Fibroblast of the aortic adventitia (primary cell): Measurements from ENCODE around the gene SLC9B1. TPM values are rescaled to one million over a fixed set of nuclear protein-coding genes. Genes with fewer than 3 reads are reported as not detected.
"Not testable (repeated sequence)": the region's sequence is repeated elsewhere in the genome, so short reads cannot be mapped to it uniquely, and the experiment has no call there.

Source experiments
- DNase-seq: peaks from one replicate; pipeline ENCODE4 v3.0.0-alpha.2; 2010; ENCODE audit warnings: low read depth
- H3K4me3 ChIP-seq: 2 replicates; pipeline ENCODE4 v1.5.1; 2011; ENCODE audit warnings: low read depth, mild to moderate bottlenecking, control low read depth, low read length, moderate library complexity
- CTCF ChIP-seq: IDR thresholded peaks from 2 replicates; pipeline ENCODE4 v1.5.1; 2011; ENCODE audit warnings: mild to moderate bottlenecking, low read length, control low read depth, inconsistent platforms; ENCODE audit not compliant: insufficient read depth
- total RNA-seq: library from RNA; depleted of rRNA; stranded (reverse); fragments of >200 nt; gene quantifications from 2 replicates; pipeline ENCODE4 v1.2.3, GENCODE V29; 2012; ENCODE audit warnings: low replicate concordance

Gene SLC9B1
- total RNA-seq, 1 donor, result 1.2 TPM

GRCh38 chr4:103011378-103012025 lies 8.0 kb downstream of the SLC9B1 start:
- DNase-seq, result peak; percentile 72
- no peak for TF ChIP-seq CTCF
- no peak overlapping the region for H3K4me3 ChIP-seq

- DNase-seq, result no peak
- TF ChIP-seq CTCF, result no peak
- no peak overlapping the region for H3K4me3 ChIP-seq
Observed at GRCh38 chr4:103010804-103011203, 8.7 kb downstream of the SLC9B1 start.

GRCh38 chr4:103008875-103009729 lies 10.4 kb downstream of the SLC9B1 start:
- peak; percentile 72 for TF ChIP-seq CTCF
- H3K4me3 ChIP-seq, result no peak overlapping the region
- DNase-seq, result peak; percentile 86

GRCh38 chr4:103002551-103002950 lies 17.0 kb downstream of the SLC9B1 start:
- no peak overlapping the region for H3K4me3 ChIP-seq
- DNase-seq, result peak; percentile 36
- TF ChIP-seq CTCF, result no peak

- H3K4me3 ChIP-seq, result no peak overlapping the region
- no peak for TF ChIP-seq CTCF
- DNase-seq, result no peak
Observed at GRCh38 chr4:102994803-102995202, 24.7 kb downstream of the SLC9B1 start.

GRCh38 chr4:102993985-102994384 lies 25.5 kb downstream of the SLC9B1 start:
- not testable (repeated sequence) for H3K4me3 ChIP-seq, DNase-seq

GRCh38 chr4:102988429-102989020 lies 31.0 kb downstream of the SLC9B1 start:
- no peak for DNase-seq
- TF ChIP-seq CTCF, result no peak
- no peak overlapping the region for H3K4me3 ChIP-seq
